GM18951 (cell line): Measurements from ENCODE around the gene GGCX.
A peak's percentile ranks its signal among the peaks of the same experiment; 100 is the strongest.
"Not testable (repeated sequence)": the region's sequence is repeated elsewhere in the genome, so short reads cannot be mapped to it uniquely, and the experiment has no call there.

ENCODE experiments used
- POLR2A ChIP-seq: IDR thresholded peaks from 4 replicates; pipeline ENCODE4 v1.6.1; 2011; ENCODE audit warnings: mild to moderate bottlenecking; ENCODE audit not compliant: insufficient read length, insufficient read depth; ENCODE audit errors: extremely low read depth
- in situ Hi-C: fragments of 300-500 bp; cut with MboI; formaldehyde crosslinking; loops from one replicate; pipeline ENCODE4 v1.12.0; 2022; ENCODE audit warnings: low sequenced_read_pairs, mixed read lengths, inconsistent platforms; ENCODE audit not compliant: unreplicated experiment

The GGCX gene

DNA sequence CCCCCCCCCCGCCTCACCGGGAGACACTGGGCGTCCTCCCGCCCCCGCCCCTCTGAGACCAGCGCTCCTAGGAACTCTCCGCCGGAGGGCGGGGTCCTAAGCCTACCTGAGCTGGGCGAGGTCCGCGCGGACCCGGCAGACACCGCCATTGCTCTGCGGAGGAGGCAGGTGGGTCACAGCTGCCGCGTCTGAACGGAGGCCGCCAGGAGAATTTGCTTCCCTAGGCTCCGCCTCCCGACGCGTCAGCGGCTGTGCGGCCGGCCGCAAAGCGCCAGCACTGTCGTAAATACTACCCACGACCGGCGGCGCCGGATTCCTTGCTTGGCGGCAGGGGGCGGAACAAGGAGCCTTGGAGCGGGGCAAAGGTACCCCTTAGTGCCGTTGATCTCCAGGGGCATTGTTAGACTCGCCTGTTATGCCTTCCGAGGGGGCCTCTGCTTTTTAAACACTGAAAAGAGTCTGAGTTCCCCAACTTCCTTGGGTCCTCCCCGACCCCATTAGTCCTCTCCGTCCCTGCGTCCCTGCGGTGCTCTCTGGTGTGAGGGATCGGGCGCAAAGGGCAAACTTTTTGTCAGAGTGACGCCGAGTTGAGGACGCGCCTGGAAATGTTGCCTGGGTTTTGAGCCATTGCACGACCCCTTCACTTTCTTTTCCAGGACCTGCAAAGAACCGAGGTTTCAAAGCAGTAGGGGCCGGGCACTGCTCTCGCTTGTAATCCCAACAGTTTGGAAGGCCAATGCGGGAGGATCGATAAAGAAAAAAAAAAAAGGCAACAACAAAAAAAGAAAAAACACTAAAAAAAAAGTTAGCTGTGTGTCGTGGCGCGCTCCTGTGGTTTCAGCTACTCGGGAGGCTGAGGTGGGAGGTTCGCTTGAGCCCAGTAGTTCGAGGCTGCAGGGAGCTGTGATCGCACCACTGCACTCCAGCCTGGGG is at the start of gene GGCX:
TSS of gene GGCX (minus strand) at position 214 of the 933 bp plus-strand sequence. CDS start at position 149, 65 bp downstream.
- in situ Hi-C loops = no loop called here
- TF ChIP-seq POLR2A = peak; percentile 95

DNA sequence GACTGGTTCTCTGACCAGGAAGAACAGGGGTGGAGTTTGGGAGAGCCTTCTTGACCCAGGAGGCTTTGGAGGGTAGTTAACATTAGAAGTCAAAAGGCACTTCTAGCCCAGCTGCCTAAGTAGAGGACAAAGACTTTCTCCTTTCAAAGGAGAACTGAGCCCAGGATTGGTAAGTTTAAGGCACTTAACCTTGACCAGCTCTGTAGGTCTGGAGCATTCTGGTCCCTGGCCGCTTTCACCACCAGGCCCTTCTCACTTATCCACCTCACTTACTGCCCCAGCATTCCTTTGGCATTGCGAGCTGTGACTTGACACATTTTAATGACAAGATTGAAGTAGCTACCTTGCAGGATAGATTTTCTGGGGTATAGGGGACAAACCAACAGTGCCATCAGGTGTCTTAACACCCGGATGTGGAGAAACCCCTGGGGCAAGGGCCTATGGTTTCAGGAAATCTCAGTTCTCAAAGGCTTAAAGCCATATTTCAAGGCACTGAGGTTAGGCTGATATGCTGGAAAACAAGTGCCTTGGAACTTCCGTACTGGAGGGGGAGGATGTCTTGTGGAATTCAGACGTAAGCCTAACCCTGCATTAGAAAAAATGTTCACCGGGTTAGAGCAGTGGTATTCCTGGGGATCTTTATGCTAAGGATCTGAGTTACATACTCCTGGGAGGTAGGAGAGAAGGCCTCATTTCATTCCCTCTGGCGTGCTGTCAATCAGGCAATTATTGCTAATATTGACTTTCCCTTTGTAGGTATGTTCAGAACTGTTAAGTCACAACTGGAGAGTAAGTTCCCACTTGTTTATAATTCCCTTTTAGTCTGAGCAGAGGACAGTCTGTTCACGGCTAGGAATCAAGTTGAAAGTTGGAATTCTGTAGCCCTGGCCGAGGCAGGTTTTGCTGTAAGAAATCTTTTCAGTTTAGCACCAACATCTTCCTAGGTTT is 46.2 kb upstream of the GGCX start:
- in situ Hi-C loops = no loop called here
- TF ChIP-seq POLR2A = no peak

DNA sequence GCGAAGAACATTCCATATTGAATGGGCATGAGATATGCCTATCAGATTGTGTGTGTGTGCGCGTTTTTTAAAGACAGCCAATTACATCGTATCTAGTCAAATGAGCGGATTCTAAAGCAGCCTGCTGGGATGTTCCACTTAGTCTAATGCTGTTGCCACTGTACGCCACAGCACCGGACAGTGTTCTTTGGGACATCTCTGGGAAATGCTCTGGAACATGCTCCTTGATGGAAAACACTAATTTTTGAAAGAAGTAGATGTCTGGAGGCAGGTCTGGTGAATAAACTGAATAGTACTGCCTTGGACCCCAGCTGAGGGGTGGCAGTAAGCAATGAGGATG is 44.8 kb upstream of the GGCX start:
- TF ChIP-seq POLR2A = no peak
- in situ Hi-C loops = no loop called here

DNA sequence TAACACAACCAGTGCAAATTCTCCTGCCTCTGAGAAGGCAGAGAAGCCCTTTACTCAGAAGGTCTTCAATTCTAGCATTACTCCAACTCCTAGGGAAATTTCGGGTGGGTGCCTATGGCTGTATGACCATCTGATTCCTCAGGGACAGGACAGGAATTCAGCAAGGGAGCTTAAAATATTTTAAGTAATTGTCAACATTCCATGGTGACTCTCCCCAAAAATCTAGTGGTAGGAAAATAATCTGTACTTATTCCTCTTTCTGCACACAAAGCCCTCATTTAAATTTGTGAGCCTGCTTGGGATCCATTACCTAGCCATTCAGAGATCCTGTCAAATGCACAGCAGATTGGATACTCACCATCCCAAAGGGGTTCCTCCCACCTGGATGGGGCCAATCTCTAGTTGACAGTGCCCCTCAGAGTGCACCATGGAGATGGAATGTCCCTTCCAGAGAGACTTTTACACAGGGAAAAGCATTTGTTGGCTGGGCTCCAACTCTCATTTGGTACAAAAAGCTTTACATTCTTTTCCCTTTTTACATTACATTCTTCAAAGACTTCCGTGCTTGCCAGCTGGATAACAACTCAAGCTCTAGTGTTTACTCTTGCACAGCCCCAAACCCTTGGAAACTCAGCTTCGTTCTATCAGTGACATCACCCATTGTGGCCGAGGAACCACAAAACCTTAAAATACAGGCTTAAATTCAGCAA is 44.3 kb upstream of the GGCX start:
- TF ChIP-seq POLR2A = no peak

DNA sequence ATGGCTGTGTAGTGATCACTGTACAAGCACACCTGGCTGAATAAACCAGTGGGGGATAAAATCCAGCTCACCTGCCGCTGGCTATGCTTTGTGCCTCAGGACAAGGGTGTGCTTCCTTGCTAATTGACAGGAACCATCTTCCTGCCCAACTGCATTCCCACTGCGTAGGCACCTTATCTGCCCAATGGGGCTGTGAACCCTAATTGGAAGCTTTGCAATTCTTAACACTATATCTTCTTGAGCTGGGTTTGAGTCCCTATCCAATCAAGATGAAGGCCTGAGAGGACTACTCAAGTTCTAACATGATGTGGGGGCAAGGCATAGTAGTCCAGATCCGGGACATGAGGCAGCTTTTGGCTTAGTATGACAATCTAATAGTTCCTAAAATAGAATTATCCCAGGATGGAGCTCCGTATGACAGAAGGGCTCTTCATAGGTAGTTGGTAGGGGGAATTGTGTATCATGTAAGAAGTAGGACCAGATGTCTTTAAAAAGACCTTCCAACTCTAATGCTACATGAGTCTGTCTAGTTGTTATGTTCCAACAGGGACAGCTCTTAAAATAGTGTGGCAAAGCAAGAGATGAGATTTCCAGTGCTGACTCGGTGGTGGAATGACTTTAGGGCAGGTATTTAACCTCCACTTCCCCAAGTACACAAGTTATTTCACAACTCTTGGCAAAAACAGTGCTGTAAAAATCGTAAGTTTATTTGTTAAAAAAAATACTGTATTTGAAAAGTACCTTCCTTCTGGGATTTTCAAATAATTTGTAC is 43.5 kb upstream of the GGCX start:
- in situ Hi-C loops = no loop called here

More for the DNA sequence above, 44.3 kb upstream of the GGCX start:
- in situ Hi-C loops = no loop called here

DNA sequence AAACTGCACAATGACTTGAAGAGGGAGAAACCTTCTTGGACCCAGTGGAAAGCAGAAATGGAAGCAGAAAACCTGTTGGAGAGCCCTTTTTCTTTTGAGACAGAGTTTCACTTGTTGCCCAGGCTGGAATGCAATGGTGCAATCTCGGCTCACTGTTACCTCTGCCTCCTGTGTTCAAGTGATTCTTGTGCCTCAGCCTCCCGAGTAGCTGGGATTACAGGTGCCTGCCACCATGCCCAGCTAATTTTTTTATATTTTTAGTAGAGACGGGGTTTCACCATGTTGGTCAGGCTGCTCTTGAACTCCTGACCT is 42.8 kb upstream of the GGCX start:
- in situ Hi-C loops = not testable (repeated sequence)

More for the DNA sequence above, 43.5 kb upstream of the GGCX start:
- TF ChIP-seq POLR2A = no peak

DNA sequence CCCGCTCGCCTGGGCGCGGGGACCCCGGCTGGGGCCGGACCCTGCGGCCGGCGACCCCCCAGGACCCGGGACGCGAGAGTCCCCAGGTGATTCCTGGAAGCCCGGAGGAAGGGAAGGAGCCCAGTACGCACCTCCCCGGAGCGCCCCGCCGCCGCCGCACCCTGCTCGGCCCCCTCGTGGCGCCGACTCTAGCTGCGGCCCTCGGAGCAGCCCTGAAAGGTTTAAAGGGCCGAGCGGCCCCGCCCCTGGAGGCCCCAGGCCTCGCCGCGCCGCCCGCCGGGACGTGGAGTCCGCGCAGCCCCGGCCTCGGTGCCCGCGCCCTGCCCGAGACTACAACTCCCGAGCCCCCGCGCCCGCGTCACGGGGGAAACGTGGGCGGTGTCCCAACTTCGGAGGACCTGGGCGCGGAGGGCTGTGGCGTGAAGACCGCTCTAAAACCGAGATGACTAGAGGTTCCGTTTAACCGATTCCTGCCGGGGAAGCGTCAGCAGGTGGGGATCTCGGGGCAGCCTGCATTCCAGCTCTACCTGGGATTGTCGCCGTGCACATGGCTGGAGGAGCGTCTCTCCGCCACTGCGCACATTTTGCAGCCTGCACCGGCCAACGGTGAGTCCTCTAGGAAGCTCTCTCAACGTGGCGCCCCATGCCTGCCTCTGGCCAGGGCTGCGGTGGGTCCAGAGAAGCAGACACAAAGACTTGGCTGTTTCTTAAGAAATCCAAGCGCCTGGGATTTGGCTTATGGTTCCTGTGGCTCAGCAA is 41.4 kb upstream of the GGCX start, which contains the start of gene TMEM150A:
TSS of gene TMEM150A (minus strand) at position 223 of the 759 bp plus-strand sequence. CDS start 750 bp downstream, outside the sequence.
- TF ChIP-seq POLR2A = peak; percentile 63
- in situ Hi-C loops = no loop called here

DNA sequence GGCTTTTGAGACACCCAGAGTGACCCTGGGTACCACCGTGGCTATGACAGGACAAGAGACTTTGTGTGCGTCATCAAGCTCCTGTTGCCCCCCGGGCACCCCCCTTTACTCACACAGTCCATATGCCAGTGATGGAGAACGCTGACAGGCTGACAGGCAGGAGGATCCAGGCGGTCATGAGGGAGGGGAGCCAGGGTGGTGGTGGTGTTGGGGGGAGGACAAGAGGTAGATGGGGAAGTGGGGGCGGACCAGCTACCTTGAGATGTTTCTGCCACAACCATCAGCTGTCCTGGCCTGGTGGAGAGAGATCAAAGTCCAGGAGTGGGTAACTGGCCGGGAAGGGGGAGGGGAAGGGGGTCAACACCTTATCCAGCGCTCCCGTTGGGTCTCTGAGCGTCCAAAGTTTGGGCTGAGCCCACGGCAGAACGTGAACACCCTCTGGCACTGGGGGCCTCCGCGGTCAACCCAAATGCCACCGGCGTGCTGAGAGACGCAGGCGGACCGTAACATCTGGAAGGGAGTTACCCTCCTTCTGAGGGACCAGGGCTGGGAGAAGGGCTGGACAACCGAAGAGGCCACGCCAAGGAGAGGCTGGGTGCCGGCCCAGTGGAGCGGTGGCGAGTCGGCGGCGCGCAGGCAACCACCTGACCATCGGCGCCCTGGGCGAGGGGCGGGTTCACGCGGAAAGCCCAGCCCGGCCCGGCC is 40.6 kb upstream of the GGCX start:
- in situ Hi-C loops = no loop called here
- no peak for TF ChIP-seq POLR2A

DNA sequence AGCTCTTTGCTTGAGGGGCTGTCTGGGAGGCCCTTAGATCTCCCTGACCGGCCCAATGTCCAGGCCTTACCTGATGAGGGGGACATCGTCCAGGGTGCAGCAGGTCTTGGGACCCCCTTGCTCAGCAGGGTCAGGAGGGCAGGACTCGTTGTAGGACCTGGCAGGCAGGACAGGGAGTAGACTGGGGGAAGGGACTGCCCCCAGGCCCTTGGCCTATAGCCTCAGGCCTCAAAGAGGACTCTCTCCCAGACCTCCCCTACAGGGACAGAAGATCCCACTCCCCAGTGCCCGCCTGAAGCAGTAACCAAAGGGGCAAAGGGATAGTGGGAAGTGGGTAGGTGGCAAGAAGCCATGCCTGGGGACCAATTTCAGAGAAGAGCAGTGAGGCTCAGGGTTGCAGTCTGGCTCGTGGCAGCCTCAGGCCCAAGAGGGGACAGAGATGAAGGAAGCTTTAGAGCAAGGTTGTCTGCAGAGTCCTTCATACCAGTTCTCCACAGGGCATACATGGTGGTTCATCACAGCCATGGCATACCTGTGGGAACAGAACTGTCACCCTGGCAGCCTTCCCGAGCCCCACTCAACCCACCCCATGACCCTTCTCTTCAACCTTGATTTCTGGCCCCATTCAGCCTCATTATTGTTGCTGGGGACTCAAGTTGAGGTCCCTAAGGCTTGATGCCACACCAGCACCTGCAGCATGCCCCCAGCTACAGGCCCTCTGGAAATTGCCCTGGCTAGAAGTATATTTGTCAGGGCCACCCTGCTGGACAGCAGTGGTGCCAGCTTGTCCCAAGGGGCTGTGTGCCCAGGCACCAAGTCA is 39.9 kb upstream of the GGCX start:
- TF ChIP-seq POLR2A = no peak
- in situ Hi-C loops = no loop called here

DNA sequence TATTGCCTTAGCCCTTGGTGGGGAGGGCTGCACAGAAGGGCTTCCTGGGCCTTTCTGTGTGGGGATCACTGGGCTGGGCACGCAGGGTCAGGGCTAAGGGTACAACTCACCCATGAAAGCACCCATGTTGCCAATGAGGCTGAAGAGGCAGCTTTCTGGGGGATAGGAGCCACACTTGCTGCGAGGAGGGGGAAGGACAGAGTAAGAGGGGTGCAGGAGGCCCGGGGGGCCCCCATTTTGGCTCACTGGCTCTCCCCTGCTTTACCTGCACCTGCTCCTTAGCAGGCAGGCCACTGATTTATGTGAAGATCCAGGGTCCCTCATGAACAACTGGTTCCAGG is 38.9 kb upstream of the GGCX start:
- in situ Hi-C loops = no loop called here
- TF ChIP-seq POLR2A = no peak
